K562 (cell line): Measurements from ENCODE around the gene SULT1E1. TPM values are rescaled to one million over a fixed set of nuclear protein-coding genes. Genes with fewer than 3 reads are reported as not detected.

ENCODE experiments used
- ATAC-seq: fragments of 200-7000 bp; cut with Tn5 transposase; 3 replicates; pipeline ENCODE4 v1.9.1; 2020; ENCODE audit warnings: moderate library complexity
- BruUV-seq: library from RNA; stranded (reverse); fragments of 400-500 nt; replicated peaks from 2 replicates; lab custom pipeline; 2021; lab: Mats Ljungman, UMichigan
- CTCF ChIA-PET: fragments of 300-600 bp; formaldehyde crosslinking; extraction: SDS; loops from one replicate; lab custom pipeline; 2021; ENCODE audit warnings: low intra/inter-chr PET ratio; lab: Yijun Ruan, JAX
- POLR2A ChIA-PET: fragments of 300-600, 350-650 bp; sonication (Branson Sonifier 250); formaldehyde crosslinking; extraction: SDS; loops from one replicate; lab custom pipeline; 2021; ENCODE audit warnings: antibody characterized with exemption, inconsistent platforms; lab: Yijun Ruan, JAX
- DNase-seq, 4 experiments: peaks; one replicate each; pipeline versions ENCODE4 v3.0.0 to v3.0.0-alpha.2; 2011 to 2018; ENCODE audit warnings: low spot score in 3 of 4, mixed read lengths in 3 of 4; ENCODE audit errors: extremely low read depth in 1 of 4
- FAIRE-seq: peaks from 2 replicates; lab custom pipeline; 2011; peaks lifted over from hg19 to GRCh38; lab: Jason Lieb, UNC
- H2AFZ ChIP-seq: 2 replicates; pipeline ENCODE4 v1.6.0; 2011; ENCODE audit warnings: low read depth, low read length, control low read depth, inconsistent platforms
- H3K27ac ChIP-seq: fragments of 200-600 bp; 3 replicates; pipeline ENCODE4 v1.8.0; 2011; ENCODE audit warnings: low read depth, mild to moderate bottlenecking, control low read depth, inconsistent platforms, low read length, moderate library complexity, mixed read lengths; ENCODE audit errors: extremely low read depth
- H3K27me3 ChIP-seq, 2 experiments: fragments of 300-600 bp in 1 of 2; 2 replicates in 1 of 2; 3 replicates in 1 of 2; pipeline versions ENCODE4 v1.6.0 to v1.8.0; 2011; ENCODE audit warnings: inconsistent platforms in 2 of 2, low read length in 2 of 2, mild to moderate bottlenecking in 1 of 2, mixed read lengths in 1 of 2, moderate library complexity in 1 of 2; ENCODE audit not compliant: control insufficient read depth in 2 of 2, insufficient read depth in 2 of 2
- H3K36me3 ChIP-seq: fragments of 300-600 bp; 3 replicates; pipeline ENCODE4 v1.8.0; 2011; ENCODE audit warnings: mild to moderate bottlenecking, low read length, inconsistent platforms; ENCODE audit not compliant: control insufficient read depth, insufficient read depth
- H3K4me1 ChIP-seq, 2 experiments: fragments of 200-600 bp in 1 of 2; replicated peaks in 1 of 2; 2 replicates in 1 of 2; 3 replicates in 1 of 2; pipeline versions ENCODE4 v1.5.1 to v1.8.0; 2011; ENCODE audit warnings: inconsistent platforms in 2 of 2, low read length in 2 of 2, mild to moderate bottlenecking in 1 of 2, mixed read lengths in 1 of 2, moderate library complexity in 1 of 2; ENCODE audit not compliant: control insufficient read depth in 2 of 2, insufficient read depth in 2 of 2
- H3K4me2 ChIP-seq: 2 replicates; pipeline ENCODE4 v1.6.1; 2011; ENCODE audit warnings: low read length, control low read depth, inconsistent platforms, mixed read lengths; ENCODE audit not compliant: insufficient read depth
- H3K4me3 ChIP-seq: fragments of 200-600 bp; sonication (generic), shearing (Covaris generic); 2 replicates; pipeline ENCODE4 v1.5.1; 2016; ENCODE audit warnings: control low read depth, inconsistent platforms
- H3K79me2 ChIP-seq: fragments of 200-600 bp; 3 replicates; pipeline ENCODE4 v1.8.0; 2011; ENCODE audit warnings: low read length, inconsistent platforms; ENCODE audit not compliant: control insufficient read depth, insufficient read depth
- H3K9ac ChIP-seq, 2 experiments: 2 replicates each; pipeline versions ENCODE4 v1.6.0 to v1.6.1; 2011; ENCODE audit warnings: low read depth in 2 of 2, low read length in 2 of 2, control low read depth in 1 of 2, inconsistent platforms in 1 of 2, mild to moderate bottlenecking in 1 of 2, mixed read lengths in 1 of 2; ENCODE audit not compliant: insufficient read depth in 1 of 2
- H3K9me1 ChIP-seq: one replicate; pipeline ENCODE4 v1.6.0; 2011; ENCODE audit warnings: inconsistent platforms, mild to moderate bottlenecking, low read length, moderate library complexity; ENCODE audit not compliant: control insufficient read depth, insufficient read depth
- H3K9me3 ChIP-seq: replicated peaks from 2 replicates; pipeline ENCODE4 v1.5.1; 2011; ENCODE audit warnings: low read depth, low read length, inconsistent platforms; ENCODE audit not compliant: control insufficient read depth, insufficient read depth
- H4K20me1 ChIP-seq: replicated peaks from 2 replicates; pipeline ENCODE4 v1.6.1; 2011; ENCODE audit warnings: low read length, inconsistent platforms, mixed read lengths; ENCODE audit not compliant: control insufficient read depth, insufficient read depth
- CBFA2T2 ChIP-seq: fragments of 450-650 bp; conservative IDR thresholded peaks from 2 replicates; pipeline ENCODE4 v1.6.1; 2017; ENCODE audit warnings: mild to moderate bottlenecking
- E2F8 ChIP-seq: fragments of 450-650 bp; IDR thresholded peaks from 2 replicates; pipeline ENCODE4 v1.7.1; 2018; ENCODE audit warnings: mild to moderate bottlenecking, low read depth; ENCODE audit not compliant: partially characterized antibody
- EP400 ChIP-seq: fragments of 450-650 bp; IDR thresholded peaks from 2 replicates; pipeline ENCODE4 v1.6.1; 2017; ENCODE audit warnings: antibody characterized with exemption, mild to moderate bottlenecking, moderate library complexity
- HMGN3 ChIP-seq: IDR thresholded peaks from 2 replicates; pipeline ENCODE4 v1.6.1; 2011; ENCODE audit warnings: borderline replicate concordance, low read depth, mild to moderate bottlenecking, mixed read lengths, low read length; ENCODE audit not compliant: insufficient read length; ENCODE audit errors: extremely low read depth
- MTA3 ChIP-seq: fragments of 450-650 bp; formaldehyde crosslinking; IDR thresholded peaks from 2 replicates; pipeline ENCODE4 v1.6.1; 2017; ENCODE audit warnings: mild to moderate bottlenecking, borderline replicate concordance
- NR2C2 ChIP-seq, 2 experiments: fragments of 200-800 bp in 1 of 2; sonication (Bioruptor generic) in 1 of 2; sonication (generic) in 1 of 2; formaldehyde crosslinking in 1 of 2; IDR thresholded peaks; 2 replicates each; pipeline versions ENCODE4 v1.6.1 to v1.8.0; 2016 to 2022; ENCODE audit warnings: mild to moderate bottlenecking in 1 of 2, missing compliant biosample characterization in 1 of 2, missing genetic modification characterization in 1 of 2, missing genetic modification reagents in 1 of 2
- RAD21 ChIP-seq, 2 experiments: fragments of 250-450 bp in 1 of 2; fragments of 450-650 bp in 1 of 2; sonication (Bioruptor Pico) in 1 of 2; formaldehyde crosslinking in 1 of 2; IDR thresholded peaks in 1 of 2; conservative IDR thresholded peaks in 1 of 2; 2 replicates each; pipeline versions ENCODE4 v1.4.0 to v1.8.0; 2020 to 2022; ENCODE audit warnings: mild to moderate bottlenecking in 2 of 2, moderate library complexity in 1 of 2
- SMARCC2 ChIP-seq: fragments of 450-650 bp; IDR thresholded peaks from 2 replicates; pipeline ENCODE4 v1.6.1; 2017; ENCODE audit warnings: antibody characterized with exemption, moderate library complexity, mild to moderate bottlenecking, low read depth
- SNIP1 ChIP-seq: fragments of 450-650 bp; IDR thresholded peaks from 2 replicates; pipeline ENCODE4 v1.7.1; 2017; ENCODE audit warnings: low read depth, mild to moderate bottlenecking
- TCF7L2 ChIP-seq: fragments of 150-350 bp; IDR thresholded peaks from 2 replicates; pipeline ENCODE4 v1.6.1; 2016; ENCODE audit warnings: low read depth, mild to moderate bottlenecking, low read length, moderate library complexity
- TSC22D4 ChIP-seq: fragments of 450-650 bp; IDR thresholded peaks from 2 replicates; pipeline ENCODE4 v1.6.1; 2016; ENCODE audit warnings: missing genetic modification characterization, missing biosample characterization, control low read depth
- ZNF212 ChIP-seq: fragments of 450-650 bp; formaldehyde crosslinking; IDR thresholded peaks from 2 replicates; pipeline ENCODE4 v1.4.0; 2020; ENCODE audit warnings: mild to moderate bottlenecking
- ZNF431 ChIP-seq: sonication (generic); formaldehyde crosslinking; IDR thresholded peaks from 2 replicates; pipeline ENCODE4 v1.8.0; 2022; ENCODE audit warnings: mild to moderate bottlenecking, missing genetic modification reagents
- ZNF561 ChIP-seq: fragments of 450-650 bp; formaldehyde crosslinking; conservative IDR thresholded peaks from 2 replicates; pipeline ENCODE4 v1.4.0; 2020; ENCODE audit warnings: mild to moderate bottlenecking, moderate library complexity
- ZNF644 ChIP-seq: fragments of 200-800 bp; sonication (Bioruptor generic); IDR thresholded peaks from 2 replicates; pipeline ENCODE4 v1.6.1; 2016; ENCODE audit warnings: low read depth, missing genetic modification characterization, missing compliant biosample characterization
- WGBS: fragments of 100-300 bp; shearing (Covaris generic); methylation state at CpG from one replicate; pipeline ENCODE4 v1.1.6; 2016; ENCODE audit warnings: low coverage, mixed read lengths; ENCODE audit not compliant: insufficient coverage; ENCODE audit errors: missing lambda C conversion rate; 5-methylcytosine and 5-hydroxymethylcytosine counted together
- in situ Hi-C: fragments of 300-500 bp; cut with MboI; formaldehyde crosslinking; loops from 4 replicates; pipeline ENCODE4 v1.15.0; 2018; ENCODE audit warnings: inconsistent platforms, mixed read lengths
- intact Hi-C: fragments of 100-400 bp; cut with micrococcal nuclease; formaldehyde crosslinking; loops from 2 replicates; pipeline ENCODE4 v1.14.2; 2022
- polyA plus RNA-seq, 8 experiments: library from polyadenylated mRNA; depleted of rRNA in 4 of 8; stranded (reverse) in 5 of 8; unstranded in 3 of 8; fragments of >200 nt; fragmentation: Nextera tagmentation in 2 of 8; fragmentation: Illumina TruSeq in 1 of 8; extraction: Ambion mirVana in 2 of 8; extraction: Trizol in 1 of 8; gene quantifications; 2 replicates each; pipeline versions ENCODE4 v1.2.1 to v1.2.3, GENCODE V29; 2011 to 2014; ENCODE audit warnings: inconsistent platforms in 1 of 8, missing spikeins in 1 of 8
- total RNA-seq, 7 experiments: library from RNA; depleted of rRNA in 6 of 7; stranded (reverse); fragments of >200 nt in 6 of 7; fragmentation: Illumina TruSeq in 2 of 7; extraction: Trizol in 2 of 7; gene quantifications; 2 replicates each; pipeline versions ENCODE4 v1.2.1 to v1.2.3, GENCODE V29; 2011 to 2021; ENCODE audit warnings: low replicate concordance in 1 of 7

The SULT1E1 gene
- total and polyA plus RNA-seq, 9 of the 15 experiments (the other 6 are each of a cell fraction or from before 2014, with no cell fraction given): not detected

- H2AFZ ChIP-seq: no peak overlapping the region
- no peaks in the 10 kb centered on the region for H3K4me1 ChIP-seq
- no TSS peak for BruUV-seq
- no peaks in the 10 kb centered on the region for H3K9me3 ChIP-seq
- H3K27ac ChIP-seq: no peak overlapping the region
- DNase-seq (no peak), ATAC-seq (no peak), FAIRE-seq (no peak)
- H3K9ac ChIP-seq: no peak overlapping the region
- no peaks in the 10 kb centered on the region for H3K9me1 ChIP-seq
- no peak for TF ChIP-seq TSC22D4 (tag)
- in situ Hi-C loops: no loop called here
- CTCF ChIA-PET: no interaction called here
- intact Hi-C loops: no loop called here
- H4K20me1 ChIP-seq: no peaks in the 10 kb centered on the region
- H3K36me3 ChIP-seq: no peaks in the 10 kb centered on the region
- WGBS: 0% methylated on average over 1 of the region's 1 CpG
- no peaks in the 10 kb centered on the region for H3K27me3 ChIP-seq
- no peak overlapping the region for H3K4me3 ChIP-seq
- H3K79me2 ChIP-seq: no peaks in the 10 kb centered on the region
- no peak overlapping the region for H3K4me2 ChIP-seq
- POLR2A ChIA-PET: no interaction called here
These were observed 46.3 kb downstream of the SULT1E1 start for GRCh38 chr4:69813628-69814027.

GRCh38 chr4:69811166-69811565 is 48.8 kb downstream of the SULT1E1 start:
- FAIRE-seq: no peak
- no peak for ATAC-seq
- ChIA-PET POLR2A (no interaction called here), CTCF (no interaction called here)
- no peaks in the 10 kb centered on the region for H3K79me2 ChIP-seq
- H3K4me3 ChIP-seq: no peak overlapping the region
- BruUV-seq: no TSS peak
- WGBS: 0% methylated on average over 1 of the region's 1 CpG
- H4K20me1 ChIP-seq: no peaks in the 10 kb centered on the region
- DNase-seq: no peak
- in situ Hi-C loops (no loop called here), intact Hi-C loops (no loop called here)
- TF ChIP-seq ZNF431 (CRISPR knock-in tag): no peak
- TF ChIP-seq SNIP1: no peak
- no peak for TF ChIP-seq CBFA2T2
- no peak for TF ChIP-seq E2F8
- no peak for TF ChIP-seq TCF7L2
- no peak for TF ChIP-seq NR2C2 (CRISPR knock-in tag; IDR thresholded peaks at IDR 0.05)
- no peak for TF ChIP-seq NR2C2 (tag; IDR thresholded peaks at IDR 0.05)
- TF ChIP-seq RAD21 (CRISPR knock-in tag; conservative IDR thresholded peaks at IDR 0.05 in 1 of 2, IDR thresholded peaks at IDR 0.05 in 1 of 2): no peak
- TF ChIP-seq EP400: no peak
- TF ChIP-seq ZNF212 (CRISPR knock-in tag): no peak
- no peak for TF ChIP-seq HMGN3
- TF ChIP-seq ZNF644 (tag): no peak
- no peak for TF ChIP-seq ZNF561 (CRISPR knock-in tag)
- TF ChIP-seq MTA3: no peak
- TF ChIP-seq SMARCC2: no peak
- no peaks in the 10 kb centered on the region for H3K9me1 ChIP-seq
- no peaks in the 10 kb centered on the region for H3K36me3 ChIP-seq
- no peaks in the 10 kb centered on the region for H3K27me3 ChIP-seq
- no peaks in the 10 kb centered on the region for H3K4me1 ChIP-seq
- no peaks in the 10 kb centered on the region for H3K9me3 ChIP-seq
- H3K27ac ChIP-seq: no peak overlapping the region
- no peak overlapping the region for H3K9ac ChIP-seq
- no peak overlapping the region for H3K4me2 ChIP-seq
- no peak overlapping the region for H2AFZ ChIP-seq
